Duodenal mucosa (tissue), 2 donors: ENCODE results near the gene HDAC9.

ENCODE experiments used
- H3K27ac ChIP-seq: one replicate; pipeline ENCODE4 v1.7.0; 2013; ENCODE audit warnings: low read depth, low read length
- H3K27me3 ChIP-seq, 2 donors: one replicate each; pipeline ENCODE4 v1.7.0; 2013; ENCODE audit warnings: low read length in 2 of 2, control low read depth in 1 of 2; ENCODE audit not compliant: insufficient read depth in 2 of 2, control insufficient read depth in 1 of 2
- H3K36me3 ChIP-seq, 2 donors: one replicate each; pipeline ENCODE4 v1.7.0; 2013; ENCODE audit warnings: low read length in 2 of 2, control low read depth in 1 of 2; ENCODE audit not compliant: insufficient read depth in 2 of 2, control insufficient read depth in 1 of 2
- H3K4me1 ChIP-seq, 2 donors: one replicate each; pipeline ENCODE4 v1.7.0; 2013; ENCODE audit warnings: low read length in 2 of 2, control low read depth in 1 of 2; ENCODE audit not compliant: insufficient read depth in 2 of 2, control insufficient read depth in 1 of 2
- H3K4me3 ChIP-seq, 2 donors: one replicate each; pipeline ENCODE4 v1.7.0; 2013; ENCODE audit warnings: low read length in 2 of 2, low read depth in 1 of 2
- H3K9ac ChIP-seq, 2 donors: one replicate each; pipeline ENCODE4 v1.7.0; 2013; ENCODE audit warnings: low read length in 2 of 2, low read depth in 1 of 2
- H3K9me3 ChIP-seq, 2 donors: one replicate each; pipeline ENCODE4 v1.7.0; 2013; ENCODE audit warnings: low read length in 2 of 2, control low read depth in 1 of 2; ENCODE audit not compliant: control insufficient read depth in 1 of 2

The HDAC9 gene

DNA sequence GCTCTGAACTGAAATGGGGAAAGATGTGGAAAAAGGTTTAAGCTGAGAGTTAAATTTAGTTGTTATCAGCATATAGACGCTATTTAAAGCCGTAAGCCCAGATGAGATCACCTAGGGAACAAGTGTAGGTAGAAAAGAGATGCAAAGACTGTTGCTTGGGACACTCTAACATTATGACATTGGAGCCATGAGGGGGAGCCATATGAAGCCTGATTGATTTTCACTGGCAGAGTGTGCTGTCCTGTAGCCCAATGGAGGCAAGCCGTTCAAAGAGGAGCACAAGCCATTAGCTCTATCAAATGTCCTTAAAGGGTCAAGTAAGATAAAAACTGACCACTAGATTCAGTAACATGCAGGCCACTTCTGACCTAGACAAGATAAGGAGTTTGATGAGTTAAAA is 398.6 kb downstream of the HDAC9 start:
- peaks cover 0 to 2% of the 10 kb centered on the region in 2 donors for H3K9me3 ChIP-seq
- H3K4me1 ChIP-seq = no peaks in the 10 kb centered on the region
- no peak overlapping the region for H3K4me3 ChIP-seq
- no peaks in the 10 kb centered on the region for H3K27me3 ChIP-seq
- no peaks in the 10 kb centered on the region for H3K36me3 ChIP-seq
- no peak overlapping the region for H3K27ac ChIP-seq
- no peak overlapping the region for H3K9ac ChIP-seq

GRCh38 chr7:18895456-18895855 is 399.9 kb downstream of the HDAC9 start:
- H3K36me3 ChIP-seq = no peaks in the 10 kb centered on the region
- no peaks in the 10 kb centered on the region for H3K4me1 ChIP-seq
- no peak overlapping the region for H3K9ac ChIP-seq
- no peaks in the 10 kb centered on the region for H3K27me3 ChIP-seq
- H3K4me3 ChIP-seq = no peak overlapping the region
- no peak overlapping the region for H3K27ac ChIP-seq
- H3K9me3 ChIP-seq = no peaks in the 10 kb centered on the region

DNA sequence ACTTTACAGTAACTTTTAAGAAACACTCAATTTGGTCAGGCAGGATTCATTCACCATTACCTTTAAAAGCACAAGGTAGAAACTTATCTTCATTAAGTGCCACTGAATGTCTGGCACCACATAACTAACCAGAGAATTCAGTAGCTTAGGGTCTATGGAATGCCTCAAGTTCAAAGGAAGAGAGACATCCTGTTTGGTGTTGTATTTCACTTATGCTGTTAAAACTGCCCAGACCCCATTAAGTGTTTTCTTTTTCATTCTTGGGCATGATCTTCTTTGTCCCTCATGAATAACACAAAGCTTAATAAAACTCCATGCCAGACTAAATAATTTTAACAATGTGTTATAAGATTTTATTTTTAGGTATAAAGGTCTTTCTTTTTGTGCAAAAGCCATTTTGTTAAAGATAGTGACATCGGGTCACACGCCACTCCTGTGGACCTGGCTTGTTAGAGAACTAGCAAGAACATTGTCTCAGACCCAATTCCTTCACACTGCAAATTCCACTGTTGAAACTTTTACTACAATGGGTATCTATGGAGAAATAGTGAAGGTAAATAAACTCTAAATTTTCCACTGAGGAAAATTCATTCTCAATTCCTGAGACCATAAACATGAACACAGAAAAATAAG is 400.9 kb downstream of the HDAC9 start:
- H3K4me1 ChIP-seq = no peaks in the 10 kb centered on the region
- H3K4me3 ChIP-seq = no peak overlapping the region
- H3K36me3 ChIP-seq = no peaks in the 10 kb centered on the region
- no peak overlapping the region for H3K9ac ChIP-seq
- no peaks in the 10 kb centered on the region for H3K27me3 ChIP-seq
- H3K9me3 ChIP-seq = no peaks in the 10 kb centered on the region
- H3K27ac ChIP-seq = no peak overlapping the region

- no peaks in the 10 kb centered on the region for H3K27me3 ChIP-seq
- H3K9ac ChIP-seq = no peak overlapping the region
- H3K36me3 ChIP-seq = no peaks in the 10 kb centered on the region
- H3K4me1 ChIP-seq = no peaks in the 10 kb centered on the region
- no peaks in the 10 kb centered on the region for H3K9me3 ChIP-seq
- H3K27ac ChIP-seq = no peak overlapping the region
- no peak overlapping the region for H3K4me3 ChIP-seq
Observed at GRCh38 chr7:18900236-18900635, 404.7 kb downstream of the HDAC9 start.

DNA sequence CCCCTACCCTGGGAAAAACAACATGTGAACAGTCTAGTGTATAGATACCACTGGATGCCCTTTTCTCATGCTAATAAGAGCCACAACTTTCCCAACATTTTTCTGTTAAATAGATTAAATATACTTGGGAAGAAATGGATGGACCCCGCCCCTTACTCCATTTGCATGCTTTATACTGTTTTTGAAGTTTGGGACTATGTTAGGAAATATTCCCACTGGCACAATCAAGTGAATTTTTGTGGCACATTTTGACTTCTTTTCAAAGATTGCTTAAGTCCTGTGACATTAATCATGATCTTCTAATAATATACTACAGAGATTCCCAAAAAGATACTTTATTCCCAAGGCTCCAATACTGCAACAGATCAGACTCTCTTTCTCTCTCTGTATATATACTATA is 405.3 kb downstream of the HDAC9 start:
- H3K36me3 ChIP-seq = no peaks in the 10 kb centered on the region
- H3K4me3 ChIP-seq = no peak overlapping the region
- H3K27ac ChIP-seq = no peak overlapping the region
- H3K9me3 ChIP-seq = no peaks in the 10 kb centered on the region
- no peaks in the 10 kb centered on the region for H3K27me3 ChIP-seq
- no peaks in the 10 kb centered on the region for H3K4me1 ChIP-seq
- H3K9ac ChIP-seq = no peak overlapping the region

DNA sequence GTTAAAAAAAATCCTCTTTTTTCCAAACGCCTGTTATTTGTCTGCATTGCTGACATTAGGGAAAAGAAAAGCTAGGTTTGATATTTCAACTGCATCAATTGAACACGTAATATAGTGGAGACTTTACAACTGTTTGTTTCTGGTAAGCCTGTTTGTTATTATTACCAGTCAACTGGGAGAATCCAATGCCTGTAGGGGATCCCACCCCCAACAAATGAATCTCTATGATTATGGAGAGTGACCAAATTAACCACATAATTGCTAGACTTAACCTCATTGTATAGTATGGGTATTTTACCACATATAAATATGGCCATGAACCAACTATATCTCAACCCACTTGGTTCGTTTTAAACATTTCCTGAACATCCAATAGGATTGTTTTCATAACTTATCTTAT is 405.8 kb downstream of the HDAC9 start:
- Histone ChIP-seq H3K9me3 (no peaks in the 10 kb centered on the region), H3K27me3 (no peaks in the 10 kb centered on the region), H3K27ac (no peak overlapping the region), H3K4me1 (no peaks in the 10 kb centered on the region), H3K4me3 (no peak overlapping the region), H3K36me3 (no peaks in the 10 kb centered on the region), H3K9ac (no peak overlapping the region)

DNA sequence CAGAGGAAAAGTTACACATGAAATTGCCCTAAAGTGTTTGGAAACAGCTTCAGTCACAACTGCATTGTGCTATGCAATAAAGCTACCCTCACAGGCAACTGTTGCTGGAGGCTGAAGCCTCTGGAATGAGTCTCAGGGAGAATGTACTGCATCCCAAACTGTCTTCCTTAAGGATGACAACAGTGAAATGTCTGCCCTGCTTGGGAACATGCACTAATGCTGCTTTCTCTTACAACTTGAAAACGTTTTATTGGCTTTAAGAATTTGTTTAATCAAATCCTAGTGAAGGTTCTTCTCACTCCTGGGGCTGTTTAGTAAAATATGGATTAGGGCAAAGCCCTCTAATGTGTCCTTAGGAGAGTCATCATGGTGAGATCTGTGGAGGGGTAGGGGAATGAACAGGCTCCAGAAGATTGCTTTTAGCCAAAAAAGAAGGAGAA is 406.5 kb downstream of the HDAC9 start:
- Histone ChIP-seq H3K27ac (no peak overlapping the region), H3K36me3 (no peaks in the 10 kb centered on the region), H3K4me3 (no peak overlapping the region), H3K4me1 (no peaks in the 10 kb centered on the region), H3K9me3 (no peaks in the 10 kb centered on the region), H3K9ac (no peak overlapping the region), H3K27me3 (no peaks in the 10 kb centered on the region)

DNA sequence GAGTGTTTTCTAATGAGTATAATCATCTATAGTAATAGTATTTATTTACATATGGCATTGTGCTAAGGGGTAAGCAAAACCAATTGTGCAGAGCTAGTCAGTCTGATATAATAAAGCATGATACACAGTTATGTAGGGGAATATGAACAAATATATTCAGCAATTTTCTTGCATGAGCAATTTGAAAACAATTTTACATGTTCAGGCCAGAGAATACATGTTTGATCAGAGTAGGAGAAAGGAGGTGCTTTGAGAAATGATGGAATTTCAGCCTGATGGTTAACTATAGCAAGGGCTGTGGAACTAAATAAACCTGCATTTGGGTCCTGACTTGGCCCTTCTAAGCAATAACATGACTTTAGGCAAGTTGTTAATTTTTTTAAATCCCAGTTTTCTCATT is 407.3 kb downstream of the HDAC9 start:
- Histone ChIP-seq H3K27me3 (no peaks in the 10 kb centered on the region), H3K9me3 (no peaks in the 10 kb centered on the region), H3K4me3 (no peak overlapping the region), H3K9ac (no peak overlapping the region), H3K4me1 (no peaks in the 10 kb centered on the region), H3K27ac (no peak overlapping the region), H3K36me3 (no peaks in the 10 kb centered on the region)

- no peaks in the 10 kb centered on the region for H3K9me3 ChIP-seq
- H3K36me3 ChIP-seq = no peaks in the 10 kb centered on the region
- no peak overlapping the region for H3K4me3 ChIP-seq
- H3K4me1 ChIP-seq = no peaks in the 10 kb centered on the region
- H3K27me3 ChIP-seq = no peaks in the 10 kb centered on the region
- no peak overlapping the region for H3K27ac ChIP-seq
- H3K9ac ChIP-seq = no peak overlapping the region
Observed at GRCh38 chr7:18903695-18904094, 408.1 kb downstream of the HDAC9 start.

- H3K27ac ChIP-seq = no peak overlapping the region
- no peaks in the 10 kb centered on the region for H3K27me3 ChIP-seq
- H3K36me3 ChIP-seq = no peaks in the 10 kb centered on the region
- H3K9ac ChIP-seq = no peak overlapping the region
- H3K4me3 ChIP-seq = no peak overlapping the region
- no peaks in the 10 kb centered on the region for H3K4me1 ChIP-seq
- H3K9me3 ChIP-seq = peaks cover 0 to 6% of the 10 kb centered on the region in 2 donors
Observed at GRCh38 chr7:18905316-18905943, 409.9 kb downstream of the HDAC9 start.
